Endothelial cell (in vitro differentiated cells): ENCODE measurements around the gene RNF212B. TPM values are rescaled to one million over a fixed set of nuclear protein-coding genes. Genes with fewer than 3 reads are reported as not detected.
"Not testable (repeated sequence)": the region's sequence is repeated elsewhere in the genome, so short reads cannot be mapped to it uniquely, and the experiment has no call there.

Experiments
- DNase-seq: peaks from one replicate; pipeline ENCODE4 v3.0.0; 2021; ENCODE audit warnings: low spot score
- H3K27ac Mint-ChIP-seq: one replicate; pipeline ENCODE4 v1.8.0; 2021; ENCODE audit warnings: mixed read lengths, inconsistent platforms; ENCODE audit not compliant: unreplicated experiment
- H3K27me3 Mint-ChIP-seq: one replicate; pipeline ENCODE4 v1.8.0; 2021; ENCODE audit warnings: mild to moderate bottlenecking, moderate library complexity, mixed read lengths, inconsistent platforms; ENCODE audit not compliant: unreplicated experiment
- H3K36me3 Mint-ChIP-seq: one replicate; pipeline ENCODE4 v1.8.0; 2021; ENCODE audit warnings: mild to moderate bottlenecking, low read depth, mixed read lengths, inconsistent platforms; ENCODE audit not compliant: unreplicated experiment
- H3K4me1 Mint-ChIP-seq: one replicate; pipeline ENCODE4 v1.8.0; 2021; ENCODE audit warnings: mild to moderate bottlenecking, mixed read lengths, inconsistent platforms; ENCODE audit not compliant: unreplicated experiment
- H3K4me3 Mint-ChIP-seq: one replicate; pipeline ENCODE4 v1.8.0; 2021; ENCODE audit warnings: mild to moderate bottlenecking, mixed read lengths, inconsistent platforms; ENCODE audit not compliant: unreplicated experiment
- H3K9me3 Mint-ChIP-seq: one replicate; pipeline ENCODE4 v1.8.0; 2021; ENCODE audit warnings: mixed read lengths, inconsistent platforms; ENCODE audit not compliant: unreplicated experiment
- CTCF ChIP-seq: fragments of 200-600 bp; sonication (generic); IDR thresholded peaks from one replicate; pipeline ENCODE4 v1.5.0; 2021; ENCODE audit warnings: antibody characterized with exemption; ENCODE audit not compliant: unreplicated experiment
- long read RNA-seq: library from polyadenylated mRNA; unstranded; transcript quantifications from one replicate; pipeline ENCODE4 v2.0.0, GENCODE V29; 2020; ENCODE audit not compliant: unreplicated experiment
- total RNA-seq: library from RNA; stranded (reverse); fragmentation: NEBNext Ultra II Directional; extraction: Animal tissue kit (Norgen Biotek cat#: 25700); gene quantifications from one replicate; pipeline ENCODE4 v1.2.1, GENCODE V29; 2021; ENCODE audit not compliant: unreplicated experiment

Gene RNF212B
- not detected for total RNA-seq
- long read RNA-seq, result 0 reads

GRCh38 chr14:23237772-23238594 is at the start of gene RNF212B:
Gene RNF212B, plus strand, starts transcription at chr14:23237936. Its CDS starts 2,410 bp downstream, at chr14:23240346.
- Mint-ChIP-seq H3K4me1 (no peaks in the 10 kb centered on the region), H3K27me3 (no peaks in the 10 kb centered on the region), H3K27ac (no peak within 1 kb of the TSS), H3K36me3 (no peaks in the 10 kb centered on the region), H3K9me3 (no peaks in the 10 kb centered on the region), H3K4me3 (no peak within 1 kb of the TSS)
- TF ChIP-seq CTCF, result no peak
- peak; percentile 90 for DNase-seq

- Mint-ChIP-seq H3K27me3 (no peaks in the 10 kb centered on the region), H3K36me3 (no peaks in the 10 kb centered on the region), H3K27ac (no peak overlapping the region), H3K4me3 (no peak overlapping the region), H3K4me1 (peaks cover 7% of the 10 kb centered on the region), H3K9me3 (no peaks in the 10 kb centered on the region)
- no peak for DNase-seq
- TF ChIP-seq CTCF, result no peak
Observed at GRCh38 chr14:23193432-23193831, 44.3 kb upstream of the RNF212B start.

GRCh38 chr14:23195552-23196101 is 42.1 kb upstream of the RNF212B start:
- Mint-ChIP-seq H3K27ac (no peak overlapping the region), H3K36me3 (no peaks in the 10 kb centered on the region), H3K9me3 (no peaks in the 10 kb centered on the region), H3K4me1 (peaks cover 12% of the 10 kb centered on the region), H3K27me3 (no peaks in the 10 kb centered on the region), H3K4me3 (no peak overlapping the region)
- no peak for TF ChIP-seq CTCF
- no peak for DNase-seq

GRCh38 chr14:23196487-23196886 is 41.2 kb upstream of the RNF212B start:
- Mint-ChIP-seq H3K4me1 (peaks cover 12% of the 10 kb centered on the region), H3K27ac (peak overlapping the region; percentile 1)
- DNase-seq, H3K27me3 Mint-ChIP-seq, H3K9me3 Mint-ChIP-seq, H3K36me3 Mint-ChIP-seq, H3K4me3 Mint-ChIP-seq: not testable (repeated sequence)

GRCh38 chr14:23199141-23199540 is 38.6 kb upstream of the RNF212B start:
- not testable (repeated sequence) for H3K27ac Mint-ChIP-seq, H3K36me3 Mint-ChIP-seq, DNase-seq, H3K4me3 Mint-ChIP-seq, H3K27me3 Mint-ChIP-seq, H3K9me3 Mint-ChIP-seq
- peaks cover 12% of the 10 kb centered on the region for H3K4me1 Mint-ChIP-seq

- Mint-ChIP-seq H3K4me1 (peaks cover 12% of the 10 kb centered on the region), H3K4me3 (no peak overlapping the region), H3K36me3 (no peaks in the 10 kb centered on the region), H3K27ac (no peak overlapping the region), H3K27me3 (no peaks in the 10 kb centered on the region), H3K9me3 (no peaks in the 10 kb centered on the region)
- no peak for TF ChIP-seq CTCF
- no peak for DNase-seq
Observed at GRCh38 chr14:23202001-23202400, 35.7 kb upstream of the RNF212B start.
